HUES48 (cell line): ENCODE results near the gene STAC.

ENCODE experiments used
- H3K27ac ChIP-seq: one replicate; pipeline ENCODE4 v1.7.0; 2013; ENCODE audit warnings: low read depth, low read length, inconsistent platforms
- H3K27me3 ChIP-seq: 2 replicates; pipeline ENCODE4 v1.6.1; 2013; ENCODE audit warnings: mild to moderate bottlenecking, low read length; ENCODE audit not compliant: control insufficient read depth, insufficient read depth
- H3K36me3 ChIP-seq: 2 replicates; pipeline ENCODE4 v1.6.1; 2013; ENCODE audit warnings: low read length; ENCODE audit not compliant: control insufficient read depth, insufficient read depth
- H3K4me1 ChIP-seq: 2 replicates; pipeline ENCODE4 v1.6.1; 2013; ENCODE audit warnings: mild to moderate bottlenecking, low read length; ENCODE audit not compliant: control insufficient read depth, insufficient read depth
- H3K4me3 ChIP-seq: 2 replicates; pipeline ENCODE4 v1.5.1; 2013; ENCODE audit warnings: mild to moderate bottlenecking, low read depth, low read length
- H3K9ac ChIP-seq: 2 replicates; pipeline ENCODE4 v1.6.1; 2013; ENCODE audit warnings: mild to moderate bottlenecking, low read depth, low read length, moderate library complexity
- H3K9me3 ChIP-seq: 2 replicates; pipeline ENCODE4 v1.6.1; 2013; ENCODE audit warnings: low read length; ENCODE audit not compliant: control insufficient read depth, insufficient read depth

Gene STAC

GRCh38 chr3:36380221-36381031, at the start of gene STAC:
TSS of gene STAC (plus strand) at chr3:36380504. CDS start at chr3:36380644, 140 bp downstream.
- Histone ChIP-seq H3K4me1 (peaks cover 22% of the 10 kb centered on the region; the same call in 1 of the 2 replicates), H3K27ac (no peak within 1 kb of the TSS), H3K4me3 (peak within 1 kb of the TSS; percentile 89), H3K9ac (peak within 1 kb of the TSS; percentile 68), H3K36me3 (peaks cover 3% of the 10 kb centered on the region; the same call in 1 of the 2 replicates), H3K27me3 (peaks cover 27% of the 10 kb centered on the region), H3K9me3 (no peaks in the 10 kb centered on the region)

- H3K4me1 ChIP-seq: peaks cover 18% of the 10 kb centered on the region
- no peaks in the 10 kb centered on the region for H3K9me3 ChIP-seq
- no peaks in the 10 kb centered on the region for H3K27me3 ChIP-seq
- no peaks in the 10 kb centered on the region for H3K36me3 ChIP-seq
- H3K27ac ChIP-seq: no peak overlapping the region
- no peak overlapping the region for H3K9ac ChIP-seq
- no peak overlapping the region for H3K4me3 ChIP-seq
Measured at GRCh38 chr3:36332139-36332538, 48.2 kb upstream of the STAC start.

GRCh38 chr3:36362216-36362615, 18.1 kb upstream of the STAC start:
- Histone ChIP-seq H3K9me3 (0 out of 2 replicates have a peak, but pooled peaks cover 2% of the 10 kb centered on the region), H3K36me3 (no peaks in the 10 kb centered on the region), H3K27me3 (no peaks in the 10 kb centered on the region), H3K4me1 (peaks cover 29% of the 10 kb centered on the region), H3K9ac (no peak overlapping the region), H3K27ac (peak overlapping the region; percentile 83), H3K4me3 (no peak overlapping the region)

- H3K9ac ChIP-seq: no peak overlapping the region
- no peaks in the 10 kb centered on the region for H3K36me3 ChIP-seq
- H3K4me1 ChIP-seq: peaks cover 29% of the 10 kb centered on the region
- H3K4me3 ChIP-seq: no peak overlapping the region
- 0 out of 2 replicates have a peak, but pooled peaks cover 2% of the 10 kb centered on the region for H3K9me3 ChIP-seq
- H3K27me3 ChIP-seq: no peaks in the 10 kb centered on the region
- peak overlapping the region; percentile 90 for H3K27ac ChIP-seq
Measured at GRCh38 chr3:36362973-36363372, 17.3 kb upstream of the STAC start.

- no peak overlapping the region for H3K27ac ChIP-seq
- H3K4me1 ChIP-seq: peaks cover 29% of the 10 kb centered on the region
- H3K27me3 ChIP-seq: no peaks in the 10 kb centered on the region
- H3K4me3 ChIP-seq: no peak overlapping the region
- no peaks in the 10 kb centered on the region for H3K36me3 ChIP-seq
- 0 out of 2 replicates have a peak, but pooled peaks cover 1% of the 10 kb centered on the region for H3K9me3 ChIP-seq
- H3K9ac ChIP-seq: no peak overlapping the region
Measured at GRCh38 chr3:36364260-36364659, 16.0 kb upstream of the STAC start.

- Histone ChIP-seq H3K4me3 (no peak overlapping the region), H3K27ac (no peak overlapping the region), H3K9ac (no peak overlapping the region), H3K36me3 (no peaks in the 10 kb centered on the region), H3K27me3 (no peaks in the 10 kb centered on the region), H3K4me1 (peaks cover 29% of the 10 kb centered on the region), H3K9me3 (no peaks in the 10 kb centered on the region)
Measured at GRCh38 chr3:36365829-36366228, 14.5 kb upstream of the STAC start.

GRCh38 chr3:36366308-36366707, 14.0 kb upstream of the STAC start:
- Histone ChIP-seq H3K9me3 (no peaks in the 10 kb centered on the region), H3K9ac (no peak overlapping the region), H3K36me3 (no peaks in the 10 kb centered on the region), H3K4me1 (peaks cover 29% of the 10 kb centered on the region), H3K27ac (no peak overlapping the region), H3K27me3 (no peaks in the 10 kb centered on the region), H3K4me3 (no peak overlapping the region)

- Histone ChIP-seq H3K27ac (no peak overlapping the region), H3K9ac (no peak overlapping the region), H3K4me1 (peaks cover 16% of the 10 kb centered on the region), H3K27me3 (no peaks in the 10 kb centered on the region), H3K36me3 (no peaks in the 10 kb centered on the region), H3K4me3 (no peak overlapping the region), H3K9me3 (no peaks in the 10 kb centered on the region)
Measured at GRCh38 chr3:36367912-36368573, 12.3 kb upstream of the STAC start.

GRCh38 chr3:36372534-36372935, 7.8 kb upstream of the STAC start:
- Histone ChIP-seq H3K4me1 (no peaks in the 10 kb centered on the region), H3K36me3 (no peaks in the 10 kb centered on the region), H3K27ac (no peak overlapping the region), H3K9me3 (no peaks in the 10 kb centered on the region), H3K27me3 (no peaks in the 10 kb centered on the region), H3K9ac (no peak overlapping the region), H3K4me3 (no peak overlapping the region)

- no peak overlapping the region for H3K9ac ChIP-seq
- no peak overlapping the region for H3K27ac ChIP-seq
- no peaks in the 10 kb centered on the region for H3K27me3 ChIP-seq
- no peaks in the 10 kb centered on the region for H3K9me3 ChIP-seq
- no peaks in the 10 kb centered on the region for H3K4me1 ChIP-seq
- H3K4me3 ChIP-seq: no peak overlapping the region
- no peaks in the 10 kb centered on the region for H3K36me3 ChIP-seq
Measured at GRCh38 chr3:36373084-36373483, 7.2 kb upstream of the STAC start.

GRCh38 chr3:36373666-36374065, 6.6 kb upstream of the STAC start:
- Histone ChIP-seq H3K9ac (no peak overlapping the region), H3K27ac (no peak overlapping the region), H3K4me3 (no peak overlapping the region), H3K9me3 (no peaks in the 10 kb centered on the region), H3K4me1 (no peaks in the 10 kb centered on the region), H3K27me3 (no peaks in the 10 kb centered on the region), H3K36me3 (no peaks in the 10 kb centered on the region)
